SK-N-SH (cell line): ENCODE measurements around the gene PIGZ. TPM values are rescaled to one million over a fixed set of nuclear protein-coding genes. Genes with fewer than 3 reads are reported as not detected.

Experiments used
- CTCF ChIA-PET: fragments of 300-600, 350-600 bp; formaldehyde crosslinking; extraction: SDS; loops from one replicate; lab custom pipeline; 2021; lab: Yijun Ruan, JAX
- POLR2A ChIA-PET: fragments of 350-600 bp; sonication (Branson Sonifier 250); formaldehyde crosslinking; extraction: SDS; loops from one replicate; lab custom pipeline; 2020; ENCODE audit warnings: antibody characterized with exemption, inconsistent platforms; lab: Yijun Ruan, JAX
- DNase-seq: peaks from one replicate; pipeline ENCODE4 v3.0.0; 2012
- H2AFZ ChIP-seq: fragments of 200-600 bp; sonication (generic); 2 replicates; pipeline ENCODE4 v1.8.1; 2016; ENCODE audit warnings: antibody characterized with exemption, mild to moderate bottlenecking, low read depth
- H3F3A ChIP-seq: fragments of 200-600 bp; sonication (generic); replicated peaks from 2 replicates; pipeline ENCODE3; 2016; ENCODE audit warnings: antibody characterized with exemption, mild to moderate bottlenecking; ENCODE audit not compliant: insufficient read depth
- H3K27ac ChIP-seq, 2 experiments: fragments of 200-500 bp in 1 of 2; fragments of 200-600 bp in 1 of 2; sonication (Bioruptor generic) in 1 of 2; sonication (generic), shearing (Covaris generic) in 1 of 2; 2 replicates each; pipeline versions ENCODE4 v1.5.1 to v1.6.1; 2014 to 2016; ENCODE audit warnings: low read depth in 2 of 2, inconsistent platforms in 1 of 2, low read length in 1 of 2, mild to moderate bottlenecking in 1 of 2, mixed read lengths in 1 of 2
- H3K27me3 ChIP-seq: fragments of 200-600 bp; sonication (generic), shearing (Covaris generic); 2 replicates; pipeline ENCODE4 v1.6.1; 2016; ENCODE audit warnings: mixed run types; ENCODE audit not compliant: insufficient read depth
- H3K36me3 ChIP-seq, 2 experiments: fragments of 200-500 bp in 1 of 2; fragments of 200-600 bp in 1 of 2; sonication (Bioruptor generic) in 1 of 2; sonication (generic) in 1 of 2; replicated peaks in 1 of 2; 2 replicates each; pipeline versions ENCODE3 to v1.5.1; 2014 to 2016; ENCODE audit warnings: low read length in 1 of 2, mild to moderate bottlenecking in 1 of 2; ENCODE audit not compliant: insufficient read depth in 2 of 2, control insufficient read depth in 1 of 2
- H3K4me1 ChIP-seq, 2 experiments: fragments of 200-500 bp in 1 of 2; fragments of 200-600 bp in 1 of 2; sonication (Bioruptor generic) in 1 of 2; sonication (generic), shearing (Covaris generic) in 1 of 2; 2 replicates each; pipeline versions ENCODE4 v1.5.1 to v1.6.1; 2014 to 2016; ENCODE audit warnings: low read depth in 1 of 2, low read length in 1 of 2, mixed run types in 1 of 2; ENCODE audit not compliant: insufficient read depth in 2 of 2, control insufficient read depth in 1 of 2
- H3K4me2 ChIP-seq: fragments of 200-600 bp; sonication (generic), shearing (Covaris generic); 2 replicates; pipeline ENCODE4 v1.6.1; 2017; ENCODE audit warnings: mixed run types
- H3K4me3 ChIP-seq, 2 experiments: fragments of 200-500 bp in 1 of 2; fragments of 200-600 bp in 1 of 2; sonication (Bioruptor generic) in 1 of 2; sonication (generic), shearing (Covaris generic) in 1 of 2; 2 replicates each; pipeline versions ENCODE4 v1.5.1 to v1.8.1; 2014 to 2016; ENCODE audit warnings: low read depth in 2 of 2, inconsistent platforms in 1 of 2, low read length in 1 of 2, mild to moderate bottlenecking in 1 of 2, mixed read lengths in 1 of 2, moderate library complexity in 1 of 2
- H3K79me2 ChIP-seq: fragments of 200-600 bp; sonication (generic); 2 replicates; pipeline ENCODE4 v1.8.1; 2017; ENCODE audit warnings: mild to moderate bottlenecking; ENCODE audit not compliant: insufficient read depth
- H3K9ac ChIP-seq: fragments of 200-600 bp; sonication (generic); 2 replicates; pipeline ENCODE4 v1.6.1; 2017; ENCODE audit warnings: mixed run types
- H3K9me2 ChIP-seq: fragments of 200-600 bp; sonication (generic); 2 replicates; pipeline ENCODE4 v1.6.1; 2017; ENCODE audit warnings: mixed run types
- H3K9me3 ChIP-seq: fragments of 200-600 bp; sonication (generic); 2 replicates; pipeline ENCODE4 v1.6.1; 2017; ENCODE audit warnings: mixed run types, mild to moderate bottlenecking, moderate library complexity
- H4K20me1 ChIP-seq: fragments of 200-600 bp; sonication (generic); 2 replicates; pipeline ENCODE4 v1.6.1; 2017; ENCODE audit warnings: mild to moderate bottlenecking, mixed run types; ENCODE audit not compliant: insufficient read depth
- CHD2 ChIP-seq: fragments of 150-350 bp; IDR thresholded peaks from 2 replicates; pipeline ENCODE4 v1.6.1; 2018; ENCODE audit warnings: low read length; ENCODE audit not compliant: partially characterized antibody
- ELF1 ChIP-seq: IDR thresholded peaks from 2 replicates; pipeline ENCODE4 v1.4.0; 2012
- EP300 ChIP-seq, 2 experiments: IDR thresholded peaks; 2 replicates each; pipeline versions ENCODE4 v1.4.0 to v1.6.1; 2012; ENCODE audit warnings: borderline replicate concordance in 1 of 2, low read depth in 1 of 2, low read length in 1 of 2
- EZH2phosphoT487 ChIP-seq: fragments of 200-600 bp; sonication (generic); IDR thresholded peaks from 2 replicates; pipeline ENCODE4 v1.6.1; 2017; ENCODE audit warnings: low read depth, mixed run types, mild to moderate bottlenecking, antibody characterized with exemption, moderate library complexity, borderline replicate concordance
- FOXJ3 ChIP-seq: sonication (generic); formaldehyde crosslinking; IDR thresholded peaks from 2 replicates; pipeline ENCODE4 v1.5.1; 2020; ENCODE audit warnings: mild to moderate bottlenecking, missing genetic modification reagents
- FOXM1 ChIP-seq: IDR thresholded peaks from 2 replicates; pipeline ENCODE4 v1.4.0; 2012; ENCODE audit warnings: low read depth, mild to moderate bottlenecking
- GABPA ChIP-seq: IDR thresholded peaks from 2 replicates; pipeline ENCODE4 v1.4.0; 2012; ENCODE audit warnings: low read depth, mild to moderate bottlenecking
- GATA2 ChIP-seq: sonication (generic); formaldehyde crosslinking; IDR thresholded peaks from 2 replicates; pipeline ENCODE4 v1.5.0; 2020; ENCODE audit warnings: mild to moderate bottlenecking, missing genetic modification reagents
- MAX ChIP-seq: IDR thresholded peaks from 2 replicates; pipeline ENCODE4 v1.4.0; 2012; ENCODE audit warnings: low read depth
- MEF2A ChIP-seq: IDR thresholded peaks from 2 replicates; pipeline ENCODE4 v1.4.0; 2012; ENCODE audit warnings: low read depth, borderline replicate concordance
- MXI1 ChIP-seq: IDR thresholded peaks from 2 replicates; pipeline ENCODE4 v1.6.1; 2012; ENCODE audit warnings: mild to moderate bottlenecking, low read depth, low read length, improper control_type of control experiment
- NFIC ChIP-seq: IDR thresholded peaks from 2 replicates; pipeline ENCODE4 v1.4.0; 2012; ENCODE audit warnings: borderline replicate concordance
- NRF1 ChIP-seq: IDR thresholded peaks from 2 replicates; pipeline ENCODE4 v1.6.1; 2012; ENCODE audit warnings: low read depth, mild to moderate bottlenecking, low read length
- POLR2AphosphoS5 ChIP-seq: IDR thresholded peaks from 2 replicates; pipeline ENCODE4 v1.6.1; 2012; ENCODE audit warnings: low read depth, low read length
- RAD21 ChIP-seq: IDR thresholded peaks from 2 replicates; pipeline ENCODE4 v1.6.1; 2012; ENCODE audit warnings: mild to moderate bottlenecking, low read length
- REST ChIP-seq: IDR thresholded peaks from 2 replicates; pipeline ENCODE4 v1.6.1; 2012; ENCODE audit warnings: mild to moderate bottlenecking, low read depth, low read length, moderate library complexity
- RXRA ChIP-seq: IDR thresholded peaks from 2 replicates; pipeline ENCODE4 v1.4.0; 2012; ENCODE audit warnings: low read depth, mild to moderate bottlenecking, borderline replicate concordance
- SIN3A ChIP-seq: IDR thresholded peaks from 2 replicates; pipeline ENCODE4 v1.6.1; 2012; ENCODE audit warnings: low read depth, mild to moderate bottlenecking, low read length, moderate library complexity, borderline replicate concordance
- SMC3 ChIP-seq: IDR thresholded peaks from 2 replicates; pipeline ENCODE4 v1.6.1; 2012; ENCODE audit warnings: low read depth, low read length, improper control_type of control experiment
- TCF12 ChIP-seq: IDR thresholded peaks from 2 replicates; pipeline ENCODE4 v1.4.0; 2012
- TEAD4 ChIP-seq: IDR thresholded peaks from 2 replicates; pipeline ENCODE4 v1.4.0; 2012; ENCODE audit warnings: mild to moderate bottlenecking, borderline replicate concordance; ENCODE audit not compliant: insufficient read depth
- USF2 ChIP-seq: fragments of 150-350 bp; IDR thresholded peaks from 2 replicates; pipeline ENCODE4 v1.6.1; 2017; ENCODE audit warnings: antibody characterized with exemption, low read length, low read depth, borderline replicate concordance
- YY1 ChIP-seq: IDR thresholded peaks from 2 replicates; pipeline ENCODE4 v1.4.0; 2012; ENCODE audit warnings: low read depth, mild to moderate bottlenecking
- ZBTB33 ChIP-seq: IDR thresholded peaks from 2 replicates; pipeline ENCODE4 v1.4.0; 2012; ENCODE audit warnings: low read depth, borderline replicate concordance
- WGBS: methylation state at CpG from one replicate; pipeline ENCODE4 v1.1.6; 2017; ENCODE audit warnings: low lambda C conversion rate; 5-methylcytosine and 5-hydroxymethylcytosine counted together
- polyA plus RNA-seq, 3 experiments: library from polyadenylated mRNA; depleted of rRNA; stranded (reverse); fragments of >200 nt; gene quantifications; 2 replicates each; pipeline ENCODE4 v1.2.3, GENCODE V29; 2012
- TF ChIP-seq, protein P1 (sequence below): fragments of 150-350 bp; IDR thresholded peaks from 2 replicates; pipeline ENCODE4 v1.6.1; 2016; ENCODE audit warnings: mild to moderate bottlenecking, low read depth, low read length

PIGZ gene
- polyA plus RNA-seq, 1 of the 3 experiments (the other 2 are of a cell fraction): 5.0 TPM

DNA sequence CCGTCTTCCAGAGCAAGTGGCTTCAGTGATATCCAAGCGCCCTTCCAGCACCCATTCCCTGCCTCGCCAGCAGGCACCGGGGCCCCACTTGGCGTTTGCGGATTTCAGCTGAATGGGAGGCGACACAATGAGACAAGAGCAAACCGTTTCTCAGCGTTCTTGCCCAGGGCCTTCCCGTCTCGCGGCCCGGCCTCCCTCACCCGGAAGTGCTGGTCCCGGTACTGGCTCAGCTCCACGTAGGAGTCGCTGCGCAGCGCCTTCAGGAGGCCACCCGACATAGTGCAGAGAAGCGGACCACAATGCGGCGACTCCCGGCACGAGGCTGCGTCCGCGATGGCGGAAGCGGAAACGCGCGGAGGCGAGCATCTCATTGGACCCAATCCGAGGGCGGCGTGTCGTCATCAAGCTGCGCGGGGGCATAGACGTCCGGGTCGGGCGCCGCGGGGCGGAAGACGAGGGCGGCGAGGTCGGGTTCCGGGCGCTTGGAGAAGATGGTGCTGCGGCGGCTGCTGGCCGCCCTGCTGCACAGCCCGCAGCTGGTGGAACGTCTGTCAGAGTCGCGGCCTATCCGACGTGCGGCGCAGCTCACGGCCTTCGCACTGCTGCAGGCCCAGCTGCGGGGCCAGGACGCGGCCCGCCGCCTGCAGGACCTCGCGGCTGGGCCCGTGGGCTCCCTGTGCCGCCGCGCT lies 26.3 kb downstream of the PIGZ start, which contains the start of gene NCBP2:
TSS of gene NCBP2 (minus strand) at position 303 of the 689 bp plus-strand sequence. CDS start at position 278, 25 bp downstream.
- peak within 1 kb of the TSS; percentile 94 for H3K4me2 ChIP-seq
- H2AFZ ChIP-seq: peak within 1 kb of the TSS; percentile 84
- no peaks in the 10 kb centered on the region for H3K9me2 ChIP-seq
- peaks cover 11% of the 10 kb centered on the region; the same call in 1 of the 2 replicates for H4K20me1 ChIP-seq
- H3K79me2 ChIP-seq: peaks cover 79% of the 10 kb centered on the region
- peak within 1 kb of the TSS; percentile 97 to 99 for H3K27ac ChIP-seq
- ChIA-PET POLR2A (interaction anchor here (0.7 to 1.7 kb wide), 7 partner anchors 9 to 202 kb away, joined by 3 to 18 read pairs (median 3); partner anchors contain the start of gene SENP5), CTCF (interaction anchor here (0.6 to 3.0 kb wide), 22 partner anchors 8 to 333 kb away, joined by 3 to 16 read pairs (median 4); partner anchors contain the start of genes PIGZ and SENP5)
- 0% methylated on average over 3 of the region's 77 CpGs for WGBS
- H3K9ac ChIP-seq: peak within 1 kb of the TSS; percentile 98
- peak; percentile 96 for DNase-seq
- H3K36me3 ChIP-seq: peaks cover 23 to 28% of the 10 kb centered on the region in 2 experiments
- peaks cover 22% of the 10 kb centered on the region for H3F3A ChIP-seq
- no peaks in the 10 kb centered on the region for H3K9me3 ChIP-seq
- peaks cover 6 to 11% of the 10 kb centered on the region in 2 experiments; a peak in 3 of 4 replicates for H3K4me1 ChIP-seq
- no peaks in the 10 kb centered on the region for H3K27me3 ChIP-seq
- H3K4me3 ChIP-seq: peak within 1 kb of the TSS; percentile 95 to 96
- TF ChIP-seq SIN3A: peak; percentile 93; the same call in 1 of the 2 replicates
- TF ChIP-seq, protein P1, sequence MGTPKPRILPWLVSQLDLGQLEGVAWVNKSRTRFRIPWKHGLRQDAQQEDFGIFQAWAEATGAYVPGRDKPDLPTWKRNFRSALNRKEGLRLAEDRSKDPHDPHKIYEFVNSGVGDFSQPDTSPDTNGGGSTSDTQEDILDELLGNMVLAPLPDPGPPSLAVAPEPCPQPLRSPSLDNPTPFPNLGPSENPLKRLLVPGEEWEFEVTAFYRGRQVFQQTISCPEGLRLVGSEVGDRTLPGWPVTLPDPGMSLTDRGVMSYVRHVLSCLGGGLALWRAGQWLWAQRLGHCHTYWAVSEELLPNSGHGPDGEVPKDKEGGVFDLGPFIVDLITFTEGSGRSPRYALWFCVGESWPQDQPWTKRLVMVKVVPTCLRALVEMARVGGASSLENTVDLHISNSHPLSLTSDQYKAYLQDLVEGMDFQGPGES: peak; percentile 6; the same call in 1 of the 2 replicates
- no peak; the same call in 1 of the 2 replicates for TF ChIP-seq FOXJ3
- peak; percentile 76; the same call in 1 of the 2 replicates for TF ChIP-seq REST
- TF ChIP-seq GATA2 (CRISPR knock-in tag): no peak
- no peak for TF ChIP-seq MEF2A
- TF ChIP-seq MAX: peak; percentile 99
- peak; percentile 43 for TF ChIP-seq RAD21
- TF ChIP-seq CHD2: peak; percentile 82
- TF ChIP-seq RXRA: no peak
- TF ChIP-seq NFIC: peak; percentile 78; the same call in 1 of the 2 replicates
- TF ChIP-seq NRF1: peak; percentile 53
- TF ChIP-seq GABPA: peak; percentile 93
- TF ChIP-seq FOXM1: no peak
- TF ChIP-seq TCF12: no peak; the same call in 1 of the 2 replicates
- TF ChIP-seq YY1: peak; percentile 75
- no peak for TF ChIP-seq EZH2phosphoT487
- no peak for TF ChIP-seq TEAD4
- peak; percentile 91 for TF ChIP-seq POLR2AphosphoS5
- peak; percentile 89 for TF ChIP-seq MXI1
- no peak for TF ChIP-seq ZBTB33
- TF ChIP-seq EP300 (IDR thresholded peaks at IDR 0.05; ENCODE audit: borderline replicate concordance in 1 of 2, low read depth in 1 of 2, low read length in 1 of 2): no peak
- peak; percentile 98 for TF ChIP-seq ELF1
- TF ChIP-seq USF2: no peak
- peak; percentile 32; the same call in 1 of the 2 replicates for TF ChIP-seq SMC3
